Neural cell (in vitro differentiated cells): ENCODE measurements around the gene ALKBH6. TPM values are rescaled to one million over a fixed set of nuclear protein-coding genes. Genes with fewer than 3 reads are reported as not detected.

Source experiments
- H2AFZ ChIP-seq: fragments of 200-600, 300-800 bp; sonication (generic), shearing (Covaris generic); 2 replicates; pipeline ENCODE4 v1.6.0; 2014; ENCODE audit warnings: low read depth, mild to moderate bottlenecking, antibody characterized with exemption, low read length, moderate library complexity
- H3F3A ChIP-seq: fragments of 200-600 bp; shearing (Covaris generic); 2 replicates; pipeline ENCODE4 v1.6.1; 2016; ENCODE audit warnings: mild to moderate bottlenecking, moderate library complexity, mixed read lengths, antibody characterized with exemption, low read length; ENCODE audit not compliant: insufficient read depth, poor library complexity, severe bottlenecking
- H3K27ac ChIP-seq: fragments of 200-600, 300-800 bp; sonication (generic), shearing (Covaris generic); 2 replicates; pipeline ENCODE4 v1.5.1; 2014; ENCODE audit warnings: mild to moderate bottlenecking, low read length, moderate library complexity
- H3K27me3 ChIP-seq: fragments of 300-800, 200-600 bp; sonication (generic), shearing (Covaris generic); 2 replicates; pipeline ENCODE4 v1.6.0; 2014; ENCODE audit warnings: mild to moderate bottlenecking, low read depth, low read length, moderate library complexity; ENCODE audit not compliant: insufficient read depth
- H3K36me3 ChIP-seq: fragments of 300-800, 200-600 bp; sonication (generic), shearing (Covaris generic); 2 replicates; pipeline ENCODE4 v1.5.1; 2014; ENCODE audit warnings: mild to moderate bottlenecking, antibody characterized with exemption, low read length, moderate library complexity; ENCODE audit not compliant: insufficient read depth
- H3K4me2 ChIP-seq: fragments of 300-800, 200-600 bp; sonication (generic), shearing (Covaris generic); 2 replicates; pipeline ENCODE4 v1.6.0; 2014; ENCODE audit warnings: mild to moderate bottlenecking, low read length
- H3K4me3 ChIP-seq: fragments of 300-800, 200-600 bp; sonication (generic), shearing (Covaris generic); 2 replicates; pipeline ENCODE4 v1.5.1; 2014; ENCODE audit warnings: mild to moderate bottlenecking, low read length, moderate library complexity
- H3K79me2 ChIP-seq: fragments of 200-600 bp; shearing (Covaris generic); replicated peaks from 2 replicates; pipeline ENCODE4 v1.6.0; 2014; ENCODE audit warnings: mild to moderate bottlenecking, low read length, moderate library complexity; ENCODE audit not compliant: insufficient read depth
- H3K9ac ChIP-seq: fragments of 300-800, 200-600 bp; sonication (generic), shearing (Covaris generic); 2 replicates; pipeline ENCODE4 v1.6.1; 2016; ENCODE audit warnings: mild to moderate bottlenecking, low read length, mixed read lengths
- H3K9me2 ChIP-seq: fragments of 200-600 bp; shearing (Covaris generic); 2 replicates; pipeline ENCODE4 v1.6.1; 2016; ENCODE audit warnings: mild to moderate bottlenecking, low read length, mixed read lengths; ENCODE audit not compliant: insufficient read depth
- H3K9me3 ChIP-seq: fragments of 200-600, 300-800 bp; sonication (generic), shearing (Covaris generic); 2 replicates; pipeline ENCODE4 v1.6.1; 2016; ENCODE audit warnings: mild to moderate bottlenecking, mixed run types, low read length, moderate library complexity, mixed read lengths
- H4K20me1 ChIP-seq: fragments of 200-600 bp; shearing (Covaris generic); 2 replicates; pipeline ENCODE4 v1.6.1; 2016; ENCODE audit warnings: mild to moderate bottlenecking, mixed run types; ENCODE audit not compliant: insufficient read depth
- CTCF ChIP-seq: fragments of 450-650 bp; IDR thresholded peaks from 2 replicates; pipeline ENCODE4 v1.5.1; 2014; ENCODE audit warnings: antibody characterized with exemption, mild to moderate bottlenecking, moderate library complexity; ENCODE audit not compliant: poor library complexity, severe bottlenecking
- EP300 ChIP-seq: fragments of 450-650 bp; conservative IDR thresholded peaks from 2 replicates; pipeline ENCODE4 v1.6.1; 2014; ENCODE audit warnings: antibody characterized with exemption, mild to moderate bottlenecking, moderate library complexity; ENCODE audit not compliant: poor library complexity, severe bottlenecking
- EZH2 ChIP-seq: fragments of 200-600, 300-800 bp; shearing (Covaris generic), sonication (generic); IDR thresholded peaks from 2 replicates; pipeline ENCODE4 v1.6.1; 2014; ENCODE audit warnings: antibody characterized with exemption, low read length, borderline replicate concordance, mild to moderate bottlenecking; ENCODE audit not compliant: insufficient read depth, poor library complexity, severe bottlenecking
- MXI1 ChIP-seq: fragments of 450-650 bp; conservative IDR thresholded peaks from 2 replicates; pipeline ENCODE4 v1.6.1; 2014; ENCODE audit warnings: antibody characterized with exemption, mild to moderate bottlenecking; ENCODE audit not compliant: poor library complexity, severe bottlenecking
- POLR2AphosphoS5 ChIP-seq: IDR thresholded peaks from 2 replicates; pipeline ENCODE4 v1.6.1; 2012
- RAD21 ChIP-seq: fragments of 450-650 bp; conservative IDR thresholded peaks from 2 replicates; pipeline ENCODE4 v1.6.1; 2014; ENCODE audit warnings: antibody characterized with exemption, mild to moderate bottlenecking, moderate library complexity
- REST ChIP-seq: IDR thresholded peaks from 2 replicates; pipeline ENCODE4 v1.6.1; 2012; ENCODE audit warnings: borderline replicate concordance
- SMC3 ChIP-seq: fragments of 450-650 bp; conservative IDR thresholded peaks from 2 replicates; pipeline ENCODE4 v1.6.1; 2014; ENCODE audit warnings: antibody characterized with exemption, mild to moderate bottlenecking, moderate library complexity; ENCODE audit not compliant: poor library complexity
- TAF1 ChIP-seq: IDR thresholded peaks from 2 replicates; pipeline ENCODE4 v1.6.1; 2012; ENCODE audit warnings: low read depth
- polyA plus RNA-seq: library from polyadenylated mRNA; depleted of rRNA; stranded (reverse); fragments of >200 nt; gene quantifications from 2 replicates; pipeline ENCODE4 v1.2.3, GENCODE V29; 2014

The ALKBH6 gene
- polyA plus RNA-seq, 1 donor from 2014 or later: 45.6 TPM

GRCh38 chr19:36040495-36040894 is 26.5 kb upstream of the ALKBH6 start:
- Histone ChIP-seq H3K27ac (no peak overlapping the region), H3K4me3 (no peak overlapping the region), H3K9me2 (no peaks in the 10 kb centered on the region), H3K9me3 (no peaks in the 10 kb centered on the region), H3F3A (no peaks in the 10 kb centered on the region), H3K27me3 (no peaks in the 10 kb centered on the region), H3K4me2 (no peak overlapping the region), H2AFZ (no peak overlapping the region), H3K9ac (no peak overlapping the region), H4K20me1 (no peaks in the 10 kb centered on the region), H3K36me3 (no peaks in the 10 kb centered on the region), H3K79me2 (no peaks in the 10 kb centered on the region)
- TF ChIP-seq POLR2AphosphoS5 (no peak), CTCF (no peak), EP300 (no peak), EZH2 (no peak), MXI1 (no peak), REST (no peak), RAD21 (no peak), TAF1 (no peak), SMC3 (no peak)

- Histone ChIP-seq H2AFZ (peak within 1 kb of the TSS; percentile 83), H3K79me2 (peaks cover 25% of the 10 kb centered on the region), H3K9me3 (no peaks in the 10 kb centered on the region), H3K9ac (peak within 1 kb of the TSS; percentile 96), H3K4me2 (peak within 1 kb of the TSS; percentile 88), H3K27ac (peak within 1 kb of the TSS; percentile 84), H4K20me1 (no peaks in the 10 kb centered on the region), H3K4me3 (peak within 1 kb of the TSS; percentile 96), H3K27me3 (no peaks in the 10 kb centered on the region), H3K36me3 (no peaks in the 10 kb centered on the region), H3K9me2 (no peaks in the 10 kb centered on the region), H3F3A (no peaks in the 10 kb centered on the region)
- peak; percentile 20 for TF ChIP-seq RAD21
- no peak for TF ChIP-seq MXI1
- TF ChIP-seq CTCF: peak; percentile 24
- TF ChIP-seq SMC3: peak; percentile 27
- TF ChIP-seq POLR2AphosphoS5: peak; percentile 93
- no peak for TF ChIP-seq EZH2
- peak; percentile 69 for TF ChIP-seq REST
- TF ChIP-seq EP300: peak; percentile 24
- peak; percentile 55 for TF ChIP-seq TAF1
These were observed 18.5 kb upstream of the ALKBH6 start, which contains the start of gene CLIP3 for GRCh38 chr19:36032251-36033104. Gene CLIP3, minus strand, starts transcription at chr19:36032873. Its CDS starts 516 bp downstream, at chr19:36032357.
